GM12864 (cell line): Measurements from ENCODE around the gene CUBN.

Experiments
- DNase-seq: peaks from one replicate; pipeline ENCODE4 v3.0.0-alpha.2; 2011; ENCODE audit warnings: low read depth
- H3K4me3 ChIP-seq: 2 replicates; pipeline ENCODE4 v1.5.1; 2011; ENCODE audit warnings: mild to moderate bottlenecking, low read depth, low read length, control low read depth
- CTCF ChIP-seq: IDR thresholded peaks from 2 replicates; pipeline ENCODE4 v1.5.1; 2011; ENCODE audit warnings: low read depth, mild to moderate bottlenecking, moderate library complexity, low read length, control low read depth, inconsistent platforms; ENCODE audit errors: missing control alignments

Gene CUBN

GRCh38 chr10:16942381-16943078 is 187.1 kb downstream of the CUBN start:
- DNase-seq = no peak
- no peak for TF ChIP-seq CTCF
- H3K4me3 ChIP-seq = no peak overlapping the region

GRCh38 chr10:16941870-16942269 is 187.7 kb downstream of the CUBN start:
- no peak for TF ChIP-seq CTCF
- no peak overlapping the region for H3K4me3 ChIP-seq
- no peak for DNase-seq

GRCh38 chr10:16941067-16941466 is 188.5 kb downstream of the CUBN start:
- no peak for TF ChIP-seq CTCF
- no peak overlapping the region for H3K4me3 ChIP-seq
- no peak for DNase-seq

- TF ChIP-seq CTCF = no peak
- no peak overlapping the region for H3K4me3 ChIP-seq
- DNase-seq = no peak
Measured at GRCh38 chr10:16938952-16939351, 190.7 kb downstream of the CUBN start.

- no peak for TF ChIP-seq CTCF
- DNase-seq = no peak
- H3K4me3 ChIP-seq = no peak overlapping the region
Measured at GRCh38 chr10:16934461-16934860, 195.2 kb downstream of the CUBN start.

- no peak for TF ChIP-seq CTCF
- H3K4me3 ChIP-seq = no peak overlapping the region
- no peak for DNase-seq
Measured at GRCh38 chr10:16933783-16934182, 195.8 kb downstream of the CUBN start.

GRCh38 chr10:16931930-16932329 is 197.7 kb downstream of the CUBN start:
- no peak for DNase-seq
- no peak overlapping the region for H3K4me3 ChIP-seq
- no peak for TF ChIP-seq CTCF
